HG03520 (cell line): Measurements from ENCODE around the gene C20orf144.

ENCODE experiments used
- ATAC-seq: cut with Tn5 transposase; IDR thresholded peaks from one replicate; pipeline ENCODE4 v1.9.1; 2021; ENCODE audit warnings: mild to moderate bottlenecking, moderate library complexity; ENCODE audit not compliant: unreplicated experiment

C20orf144 gene

DNA sequence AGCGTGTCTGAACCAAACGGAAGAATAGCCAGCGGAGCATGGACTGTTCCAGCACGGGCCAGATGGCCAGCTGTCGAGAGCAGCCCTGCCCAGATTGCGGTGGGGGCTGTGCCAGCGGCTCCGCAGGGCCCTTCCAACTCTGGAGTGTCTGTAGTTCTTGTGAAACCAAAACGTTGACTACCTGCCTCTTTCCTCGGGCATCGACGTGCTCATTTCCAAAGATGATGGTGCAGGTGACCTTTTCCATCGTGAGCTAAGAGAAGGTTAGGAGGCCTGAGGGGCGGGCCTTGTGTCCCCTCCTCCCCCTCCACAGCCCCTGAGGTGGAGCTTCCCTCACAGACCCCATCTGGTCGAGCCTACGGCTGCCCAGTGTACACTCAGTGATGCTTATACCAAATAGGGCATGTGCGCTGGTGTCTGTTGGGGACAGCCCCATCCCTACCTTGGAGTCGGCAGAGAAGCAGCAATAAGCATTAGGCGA lies 12.9 kb upstream of the C20orf144 start:
- no peak for ATAC-seq

DNA sequence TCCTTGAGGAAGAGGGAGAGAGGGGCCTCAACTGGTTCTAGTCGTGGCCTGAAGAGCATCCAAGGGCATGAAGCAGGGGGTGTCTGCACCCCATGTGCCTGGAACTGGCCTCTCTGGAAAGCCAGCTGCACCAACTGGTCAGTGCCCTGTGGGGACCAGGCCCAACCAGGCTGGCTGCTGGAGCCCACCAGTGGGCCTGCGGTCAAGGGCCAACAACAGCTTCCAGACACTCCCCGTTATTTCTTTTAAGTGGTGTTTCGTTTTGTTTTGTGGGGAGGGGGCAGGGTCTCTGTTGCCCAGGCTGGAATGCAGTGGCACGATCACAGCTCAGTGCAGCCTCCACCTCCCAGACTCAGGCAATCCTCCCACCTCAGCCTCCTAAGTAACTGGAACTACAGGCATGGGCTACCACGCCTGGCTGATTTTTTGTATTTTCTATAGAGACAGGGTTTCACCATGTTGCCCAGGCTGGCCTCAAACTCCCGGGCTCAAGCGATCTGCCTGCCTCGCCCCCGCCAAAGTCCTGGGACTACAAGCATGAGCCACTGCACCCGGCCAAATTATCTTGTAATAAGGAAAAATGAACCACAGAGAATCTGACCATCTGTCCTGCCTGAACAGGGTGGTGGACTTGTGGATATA lies 11.9 kb upstream of the C20orf144 start:
- no peak for ATAC-seq

DNA sequence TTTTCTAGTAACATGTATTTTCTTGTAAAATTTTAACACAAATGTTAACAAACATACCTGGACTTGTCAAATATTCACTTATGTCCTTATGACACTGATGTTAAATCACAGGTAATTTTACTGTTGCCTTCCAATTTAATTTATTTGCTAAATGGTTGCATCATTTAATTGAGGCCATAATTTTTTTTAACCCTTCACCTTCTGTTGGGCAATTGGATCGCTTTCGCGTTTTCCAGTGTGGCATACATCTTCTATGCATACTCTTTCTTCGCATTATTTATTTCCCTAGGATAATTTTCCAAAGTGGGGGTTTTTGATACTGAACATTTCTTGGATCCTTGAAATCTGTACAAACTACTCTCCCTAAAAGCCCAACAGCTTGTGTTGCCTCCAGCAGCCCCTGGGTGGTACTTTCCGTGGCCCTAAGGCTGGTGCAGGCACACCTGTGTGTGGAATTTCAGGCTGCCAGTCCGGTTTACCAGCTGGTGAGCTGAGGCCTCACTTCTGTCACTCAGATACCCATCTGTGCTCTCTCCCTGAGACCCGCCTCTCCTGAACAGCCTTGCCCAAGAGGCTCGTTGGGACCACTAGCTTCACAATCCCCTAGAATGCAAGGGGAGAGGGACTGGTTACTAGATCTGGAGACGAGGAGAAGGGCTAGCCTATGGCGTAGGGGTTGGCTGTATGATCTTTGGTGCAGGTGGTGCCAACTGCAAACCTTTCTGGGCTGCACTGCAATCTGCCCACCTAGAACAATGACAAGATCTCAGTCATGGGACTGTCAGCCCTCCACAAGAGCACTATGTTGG lies 11.2 kb upstream of the C20orf144 start:
- no peak for ATAC-seq

DNA sequence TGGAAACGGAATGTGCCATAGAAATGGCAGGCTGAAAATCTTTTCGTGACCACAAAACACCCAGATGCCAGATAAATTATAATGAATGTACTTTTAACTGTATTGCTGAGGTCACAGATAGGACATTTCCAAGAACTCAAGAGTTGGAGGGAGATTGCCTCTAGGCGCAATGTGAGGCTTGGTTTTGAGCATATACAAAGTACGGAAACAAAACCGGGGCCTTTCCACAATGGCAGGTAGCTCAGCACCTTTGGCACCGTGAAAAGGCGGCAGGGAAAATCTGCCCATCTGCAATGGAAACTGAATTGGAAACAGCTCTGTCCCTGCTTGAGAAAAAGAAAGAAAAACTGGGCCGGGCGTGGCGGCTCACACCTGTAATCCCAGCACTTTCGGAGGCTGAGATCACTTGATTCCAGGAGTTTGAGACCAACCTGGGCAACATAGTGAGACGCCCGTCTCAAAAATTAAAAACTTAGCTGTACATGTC lies 10.5 kb upstream of the C20orf144 start:
- no peak for ATAC-seq

DNA sequence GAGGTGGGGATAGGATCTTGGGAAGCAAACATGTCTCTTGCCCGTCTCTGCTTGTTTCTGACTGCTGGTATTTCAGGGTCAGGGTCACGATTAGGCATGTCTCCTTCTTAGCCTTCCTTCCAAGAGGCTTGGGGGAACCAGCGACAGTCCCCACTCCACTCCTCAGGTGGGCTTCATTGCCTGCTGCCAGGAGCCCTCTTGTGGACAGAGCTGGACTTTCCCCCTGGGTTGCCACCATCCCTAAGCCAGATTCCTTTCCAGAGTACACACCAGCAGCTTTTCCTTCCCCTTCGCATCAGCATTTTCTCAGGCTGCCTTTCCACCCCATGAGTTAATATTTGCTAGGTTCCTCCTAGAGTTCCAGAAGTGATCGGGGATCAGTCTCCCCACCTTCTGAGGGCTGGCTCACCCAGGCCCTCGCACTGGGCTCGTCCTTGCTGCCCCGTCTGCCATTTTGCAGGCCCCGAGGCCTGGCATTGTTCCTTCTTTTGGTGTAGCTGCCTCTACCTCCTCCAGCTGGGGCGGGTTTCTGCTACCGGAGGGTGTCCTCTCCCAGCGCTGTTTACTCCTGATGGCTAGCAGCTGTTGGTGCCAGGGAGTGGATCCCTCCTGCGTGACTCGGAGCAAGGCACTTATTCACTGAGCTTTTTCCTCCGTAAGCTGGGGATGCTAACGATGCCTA lies 8.8 kb upstream of the C20orf144 start:
- no peak for ATAC-seq

DNA sequence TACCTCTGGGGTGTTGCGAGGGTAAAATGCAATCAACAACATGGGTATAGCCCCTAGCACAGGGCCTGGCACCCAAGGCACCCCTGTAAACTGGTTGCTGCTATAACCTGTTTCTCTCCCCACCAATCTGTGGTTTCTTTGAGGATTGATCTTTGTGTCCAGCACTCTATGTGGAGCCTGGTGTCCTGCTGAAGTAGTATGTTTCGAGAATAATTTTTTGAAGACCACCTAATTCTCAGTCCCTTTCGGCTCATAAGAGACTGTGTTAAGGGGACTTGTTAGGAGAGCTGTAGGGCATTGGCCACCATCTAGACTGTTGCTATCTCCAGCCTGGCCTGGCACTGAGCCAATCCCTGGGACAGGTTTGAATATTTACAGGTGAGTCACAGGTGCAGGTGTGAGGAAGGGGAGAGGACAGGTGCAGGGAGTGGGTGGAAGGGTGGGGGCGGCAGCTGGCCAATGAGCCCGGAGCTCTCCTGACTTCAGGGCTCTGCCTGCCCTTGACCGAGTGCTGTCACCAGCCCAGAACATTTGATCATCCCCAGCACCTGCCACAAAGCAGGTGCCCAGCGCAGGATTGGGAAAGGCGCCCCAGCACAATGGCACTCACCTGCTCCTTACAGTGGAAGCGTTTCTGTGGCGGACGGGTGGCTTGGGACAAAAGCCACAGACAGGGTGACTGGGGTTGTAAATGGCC lies 8.1 kb upstream of the C20orf144 start:
- ATAC-seq, result no peak

DNA sequence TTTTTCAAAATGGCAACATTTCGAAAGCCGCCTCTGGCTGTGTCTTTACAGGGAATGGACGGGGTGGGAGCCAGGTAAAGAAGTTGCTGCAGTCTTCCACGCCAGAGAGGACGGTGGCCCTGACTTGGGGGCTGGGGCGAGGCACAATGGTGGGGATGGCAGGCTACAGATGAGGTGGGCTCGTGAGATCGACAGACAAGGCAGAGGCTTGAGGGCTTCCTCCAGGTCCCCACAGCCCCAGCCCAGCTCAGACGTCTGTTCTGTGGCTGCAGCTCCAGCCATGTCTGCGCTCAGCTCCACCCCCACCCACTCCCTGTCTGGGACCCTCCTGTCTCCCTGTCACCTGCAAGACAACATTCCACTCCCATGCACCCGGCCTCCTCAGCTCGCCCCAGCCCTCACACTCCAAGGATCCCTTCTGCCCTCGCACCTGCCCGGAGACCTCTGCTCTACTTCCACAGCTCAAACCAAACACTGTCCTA lies 7.4 kb upstream of the C20orf144 start:
- ATAC-seq, result no peak

DNA sequence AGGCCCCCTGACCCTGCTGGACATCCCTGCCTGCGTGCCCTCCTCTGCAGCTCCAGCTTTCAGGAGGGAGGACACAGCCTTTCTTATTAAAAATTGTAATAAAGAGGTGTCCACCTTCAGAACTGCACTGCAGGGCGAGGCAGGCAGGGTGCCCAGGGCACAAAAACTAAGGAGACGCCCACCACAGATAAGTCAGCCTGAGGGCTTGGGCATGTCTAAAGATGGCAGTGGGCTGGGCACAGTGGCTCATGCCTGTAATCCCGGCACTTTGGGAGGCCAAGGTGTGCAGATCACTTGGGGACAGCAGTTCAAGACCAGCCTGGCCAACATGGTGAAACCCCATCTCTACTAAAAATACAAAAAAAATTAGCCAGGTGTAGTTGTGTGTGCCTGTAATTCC lies 7.0 kb upstream of the C20orf144 start:
- no peak for ATAC-seq

DNA sequence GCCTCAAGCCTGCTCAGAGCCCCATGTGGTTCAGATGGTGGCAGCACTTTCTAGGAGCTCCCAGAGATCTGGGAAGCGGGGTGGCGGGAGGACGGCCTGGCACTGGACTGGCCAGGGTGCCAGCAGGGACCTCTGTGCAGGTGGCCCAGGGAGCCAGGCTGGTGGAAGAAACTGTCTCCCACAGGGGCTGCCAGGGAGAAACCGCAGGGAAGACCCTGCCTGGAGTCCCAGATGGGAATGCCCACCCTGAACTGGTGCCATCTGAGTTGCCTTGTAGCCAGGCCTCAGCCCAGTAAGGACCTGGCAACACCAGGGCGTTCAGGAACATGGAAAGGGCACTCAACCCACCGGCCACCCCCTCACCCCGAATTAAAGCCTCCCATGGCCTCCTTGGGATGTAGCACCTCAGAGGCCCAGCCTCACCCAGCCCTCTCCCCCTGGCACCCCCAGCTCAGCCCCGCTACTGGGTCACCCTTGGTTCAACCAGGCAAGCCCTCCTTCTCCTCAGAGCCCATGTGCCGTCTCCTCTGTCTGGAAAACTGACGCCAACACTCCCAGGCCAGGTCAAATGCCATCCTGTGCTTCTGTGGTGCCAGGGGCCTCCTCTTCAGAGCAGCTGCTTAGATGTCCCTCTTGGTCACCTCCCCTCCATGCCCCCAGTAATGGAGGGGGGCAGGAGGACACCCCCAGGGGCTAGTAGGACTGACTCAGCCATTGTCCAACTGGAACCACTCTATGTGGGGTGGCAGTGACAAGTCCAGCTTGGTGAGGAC lies 5.9 kb upstream of the C20orf144 start:
- ATAC-seq, result no peak

DNA sequence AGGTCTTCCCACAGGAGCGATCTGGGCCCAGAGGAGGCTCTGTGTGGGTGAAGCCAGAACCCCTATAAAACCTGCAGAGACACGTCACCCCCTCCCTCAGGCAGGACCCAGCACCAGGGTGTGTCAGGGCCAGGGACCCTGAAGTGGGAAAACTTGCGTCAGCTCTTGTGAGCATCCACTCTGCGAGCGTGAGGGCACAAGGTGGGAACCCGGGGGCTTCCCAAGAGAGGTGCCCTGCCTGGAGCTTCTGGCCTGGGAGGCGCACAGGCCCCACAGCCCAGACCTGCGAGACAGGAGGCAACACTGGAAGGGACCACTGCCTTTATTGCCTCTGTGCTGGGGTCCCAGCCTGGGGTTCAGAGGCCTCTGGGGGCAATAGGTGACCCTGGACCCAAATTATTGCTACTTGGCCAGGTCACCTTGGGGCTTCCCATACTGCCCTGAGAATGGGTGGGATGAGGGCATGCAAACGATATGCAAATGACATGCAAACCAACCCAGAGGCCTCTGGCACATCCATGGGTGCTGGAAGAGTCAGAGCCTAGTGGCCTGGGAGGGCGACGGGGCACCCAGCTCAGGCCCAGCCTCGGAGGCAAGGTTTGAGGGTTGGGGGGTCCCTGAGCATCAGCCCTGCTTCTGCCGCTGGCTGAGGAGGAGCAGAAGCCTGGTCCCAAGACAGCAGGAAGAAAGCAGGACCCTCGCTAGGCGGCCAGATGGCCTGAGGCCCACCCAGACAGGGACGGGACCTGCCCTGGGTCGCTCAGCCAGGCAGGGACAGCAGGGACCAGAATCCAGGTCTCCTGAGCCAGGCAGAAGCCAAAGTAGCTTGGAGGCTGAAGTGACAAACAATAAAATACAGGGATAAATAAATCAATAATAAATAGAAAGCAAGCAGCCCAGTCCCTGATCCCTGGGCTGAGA lies 5.1 kb upstream of the C20orf144 start:
- ATAC-seq, result no peak

DNA sequence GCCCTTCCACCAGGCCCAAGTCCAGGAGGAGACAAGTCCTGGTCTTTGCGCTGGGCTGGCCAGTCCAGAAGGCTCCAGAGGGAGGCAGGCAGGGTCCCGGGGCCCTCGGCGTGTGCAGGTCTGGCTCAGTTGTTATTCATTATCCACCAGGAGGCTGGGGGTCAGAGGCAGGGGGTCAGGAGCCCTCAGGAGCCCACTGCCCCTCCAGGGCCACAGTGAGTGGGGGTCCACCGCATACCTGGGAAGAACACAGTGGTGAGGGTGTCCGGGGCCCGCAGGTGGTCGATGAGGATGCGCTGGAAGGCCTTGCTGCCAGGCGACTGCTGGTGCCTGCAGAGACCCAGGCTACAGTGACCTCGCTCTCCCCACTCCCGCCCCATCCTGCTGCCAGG lies 4.4 kb upstream of the C20orf144 start:
- ATAC-seq, result no peak

DNA sequence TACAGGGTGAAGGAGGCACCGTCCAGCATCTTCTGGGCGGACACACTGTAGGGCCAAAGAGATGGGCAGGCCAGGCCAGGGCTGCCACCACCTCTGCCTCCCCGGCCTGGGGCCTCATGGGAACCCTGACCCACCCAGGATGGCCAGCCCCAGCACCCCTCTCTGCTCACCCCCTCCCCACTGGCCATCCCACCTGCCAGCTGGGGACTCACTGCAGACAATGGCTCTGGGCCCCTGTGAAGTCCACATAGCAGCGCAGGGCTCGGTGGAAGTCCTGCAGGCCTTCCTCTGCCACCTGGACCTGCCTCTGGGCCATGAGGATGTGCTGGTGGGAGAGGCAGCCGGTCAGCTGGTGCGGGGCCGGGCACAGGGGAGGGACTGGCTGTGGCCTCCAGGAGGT lies 3.6 kb upstream of the C20orf144 start:
- no peak for ATAC-seq

DNA sequence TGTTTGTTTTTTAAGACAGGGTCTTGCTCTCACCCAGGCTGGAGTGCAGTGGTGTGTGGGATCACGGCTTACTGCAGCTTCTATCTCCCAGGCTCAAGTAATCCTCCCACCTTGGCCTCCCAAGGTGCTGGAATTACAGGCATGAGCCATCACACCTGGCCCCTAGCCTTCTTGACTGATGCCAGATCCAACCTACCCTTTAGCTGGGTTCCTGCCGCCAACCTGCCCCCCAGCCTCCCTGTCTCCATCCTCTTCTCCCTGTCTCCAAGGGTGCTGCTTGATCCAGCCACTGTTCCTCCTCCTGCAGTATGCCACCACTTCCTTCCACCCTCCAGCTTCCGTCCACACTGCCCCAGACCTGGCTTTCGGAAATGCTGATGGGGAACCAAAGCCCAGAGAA lies 3.2 kb upstream of the C20orf144 start:
- ATAC-seq, result no peak

DNA sequence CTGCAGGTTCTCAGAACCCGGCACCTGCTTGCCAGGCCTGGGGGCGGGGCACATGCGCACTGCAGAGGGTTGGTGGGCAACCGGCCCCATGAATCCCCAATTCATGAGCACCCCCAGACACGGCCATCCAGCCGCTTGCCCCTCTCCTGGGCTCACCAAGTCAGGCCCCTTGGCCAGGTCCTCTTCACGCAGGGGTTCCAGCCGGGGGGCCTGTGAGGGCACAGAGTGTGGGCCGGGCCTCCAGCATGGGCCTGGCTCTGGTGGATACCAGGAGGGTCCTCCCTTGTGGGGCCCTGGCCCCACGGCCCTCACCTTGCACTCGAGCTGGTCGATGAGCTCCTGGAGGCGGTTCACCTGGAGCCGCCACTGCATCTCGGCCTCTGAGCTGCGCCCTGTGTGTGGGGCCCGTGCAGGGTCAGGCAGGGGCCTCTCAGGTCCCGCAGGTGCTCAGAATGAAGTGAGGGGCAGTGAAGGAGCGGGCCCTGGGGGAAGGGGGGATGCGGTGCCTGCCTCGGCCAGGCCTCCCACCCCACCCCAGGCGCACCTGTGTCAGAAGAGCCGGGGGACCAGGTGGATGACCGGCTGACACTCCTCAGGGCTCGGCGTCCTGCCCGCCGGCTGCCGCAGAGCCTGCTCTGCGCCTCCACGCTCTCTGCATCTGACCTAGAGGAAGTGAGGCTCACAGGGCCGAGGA lies 2.6 kb upstream of the C20orf144 start:
- ATAC-seq, result no peak

DNA sequence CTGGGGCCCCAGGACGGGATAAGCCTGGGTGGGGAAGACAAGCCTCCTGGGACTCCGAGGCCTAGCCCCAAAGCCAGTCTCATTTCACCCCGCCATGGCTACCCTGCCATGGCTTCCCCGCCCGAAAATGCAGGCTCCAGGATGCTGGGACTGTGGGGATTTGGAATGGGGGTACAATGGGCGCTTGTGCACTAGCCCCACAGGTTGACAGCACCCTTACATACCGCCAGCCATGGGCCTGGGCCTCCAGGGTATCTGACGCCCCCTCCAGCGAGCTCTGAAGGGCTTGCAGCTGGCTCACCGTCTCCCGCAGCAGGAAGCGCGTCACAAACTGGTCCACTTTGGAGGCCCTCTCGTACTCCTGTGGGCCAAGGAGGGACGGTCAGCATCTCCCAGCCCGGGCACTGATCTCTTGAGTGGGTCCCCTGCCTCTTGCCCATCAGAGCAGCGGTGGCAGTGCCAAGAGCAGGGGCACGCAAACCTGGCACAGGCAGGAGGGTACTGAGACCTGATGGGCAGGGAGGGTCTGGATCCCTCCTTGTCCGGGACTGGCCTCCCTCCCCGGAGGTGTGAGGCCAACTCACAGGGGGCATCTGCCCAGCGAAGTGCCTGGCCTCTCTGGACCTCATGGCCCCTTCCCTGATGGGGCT lies 2.0 kb upstream of the C20orf144 start:
- ATAC-seq, result no peak

DNA sequence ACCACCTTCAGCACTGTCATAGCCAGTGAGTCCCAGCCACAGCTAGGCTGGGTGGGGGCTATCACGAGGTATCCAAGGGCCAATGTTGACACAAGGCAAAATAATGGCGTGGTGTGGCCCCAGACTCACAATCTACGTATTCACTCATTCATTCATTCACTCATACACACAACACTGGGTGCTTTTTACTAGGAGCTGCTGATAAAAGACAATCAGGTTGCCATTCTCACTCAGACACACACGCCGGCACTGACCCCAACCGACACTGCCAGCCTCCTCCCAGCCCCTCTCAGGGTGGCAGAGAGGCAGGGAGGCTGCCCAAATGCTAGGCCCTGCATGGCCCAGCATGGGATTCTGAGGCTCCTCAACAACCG lies 1.5 kb upstream of the C20orf144 start:
- no peak for ATAC-seq

DNA sequence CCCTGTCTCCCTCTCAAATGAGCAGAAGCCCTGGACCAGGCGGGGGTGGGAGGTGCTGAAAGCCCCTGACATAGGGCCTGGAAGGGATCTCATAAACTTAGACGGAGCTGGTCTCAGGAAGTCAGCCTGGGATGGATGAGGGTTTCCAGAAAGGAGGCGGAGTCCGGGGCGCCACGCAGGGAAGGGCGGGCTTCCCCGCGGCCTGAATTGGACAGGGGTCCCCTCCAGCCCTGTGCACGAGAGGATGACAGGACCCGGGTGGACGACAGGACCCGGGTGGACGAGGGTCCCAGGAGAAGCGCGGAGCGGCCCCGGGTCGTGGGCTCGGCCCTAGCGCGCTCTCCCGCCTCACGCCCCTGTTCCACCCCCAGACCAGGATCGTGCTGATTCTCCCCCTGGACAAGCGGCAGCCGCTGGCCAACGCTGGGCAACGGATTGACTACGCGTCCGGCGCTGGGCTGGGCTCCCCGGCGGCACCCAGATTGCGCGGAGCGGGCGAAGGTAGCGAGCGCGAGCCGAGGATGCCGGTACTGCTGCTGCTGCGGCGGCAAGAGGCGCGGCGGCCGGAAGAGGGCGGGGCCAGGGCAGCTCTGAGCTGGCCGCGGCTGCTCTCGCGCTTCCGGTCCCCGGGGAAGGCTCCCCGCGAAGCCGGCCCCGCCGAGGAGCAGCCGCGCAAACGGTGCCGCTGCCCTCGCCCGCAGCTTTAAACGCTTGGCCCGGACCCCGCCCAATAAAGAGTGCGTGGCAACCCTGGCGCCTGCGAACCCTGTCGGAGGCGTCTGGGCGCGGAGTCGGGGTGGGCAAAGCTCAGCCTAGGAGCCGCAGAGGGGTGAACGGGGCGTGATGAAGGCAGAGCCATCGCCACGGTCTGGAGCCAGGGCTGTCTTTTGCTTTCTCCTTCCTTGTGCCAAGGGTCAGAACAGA lies 1.3 kb downstream of the C20orf144 start:
- no peak for ATAC-seq
